Measurements from ENCODE around the gene SHISA7. TPM values are rescaled to one million over a fixed set of nuclear protein-coding genes. Genes with fewer than 3 reads are reported as not detected.
A peak's percentile ranks its signal among the peaks of the same experiment; 100 is the strongest.

Gene SHISA7
- total RNA-seq, 1 donor from 2014 or later: not detected

- Histone ChIP-seq H3K36me3 (ENCODE audit: control insufficient read depth in 3 of 3, insufficient read depth in 3 of 3, low read length in 3 of 3) (peaks cover 22 to 25% (median 24%) of the 10 kb centered on the region in 3 donors), H3K9me3 (ENCODE audit: control insufficient read depth in 3 of 3, low read length in 3 of 3) (no peaks in the 10 kb centered on the region), H3K27me3 (ENCODE audit: control insufficient read depth in 3 of 3, insufficient read depth in 3 of 3, low read length in 3 of 3) (no peaks in the 10 kb centered on the region), H3K4me1 (ENCODE audit: control insufficient read depth in 3 of 3, insufficient read depth in 3 of 3, low read length in 3 of 3) (peaks cover 44 to 54% (median 46%) of the 10 kb centered on the region in 3 donors), H3K9ac (ENCODE audit: low read depth in 1 of 3, low read length in 3 of 3) (peak within 1 kb of the TSS; percentile 92 to 95 (median 94)), H3K4me3 (ENCODE audit: low read length in 3 of 3) (peak within 1 kb of the TSS; percentile 86 to 95 (median 88)), H3K27ac (ENCODE audit: low read depth, low read length) (peak within 1 kb of the TSS; percentile 91)
Observed at GRCh38 chr19:55384131-55384919, 58.8 kb downstream of the SHISA7 start, which contains the start of gene TMEM238. TMEM238 (minus strand) TSS chr19:55384292; CDS start chr19:55384259, 33 bp downstream.

- Histone ChIP-seq H3K9ac (ENCODE audit: low read depth in 1 of 3, low read length in 3 of 3) (peak overlapping the region; percentile 38 to 95 (median 57)), H3K4me1 (ENCODE audit: control insufficient read depth in 3 of 3, insufficient read depth in 3 of 3, low read length in 3 of 3) (peaks cover 37 to 46% (median 40%) of the 10 kb centered on the region in 3 donors), H3K4me3 (ENCODE audit: low read length in 3 of 3) (peak overlapping the region; percentile 67 to 95 (median 88)), H3K27me3 (ENCODE audit: control insufficient read depth in 3 of 3, insufficient read depth in 3 of 3, low read length in 3 of 3) (peaks cover 0 to 2% (median 0%) of the 10 kb centered on the region in 3 donors), H3K36me3 (ENCODE audit: control insufficient read depth in 3 of 3, insufficient read depth in 3 of 3, low read length in 3 of 3) (peaks cover 14 to 17% (median 16%) of the 10 kb centered on the region in 3 donors), H3K9me3 (ENCODE audit: control insufficient read depth in 3 of 3, low read length in 3 of 3) (no peaks in the 10 kb centered on the region), H3K27ac (ENCODE audit: low read depth, low read length) (no peak overlapping the region)
Observed at GRCh38 chr19:55383279-55384130, 59.6 kb downstream of the SHISA7 start.

GRCh38 chr19:55382522-55383054 lies 60.5 kb downstream of the SHISA7 start:
- peaks cover 29 to 36% (median 31%) of the 10 kb centered on the region in 3 donors for H3K4me1 ChIP-seq (ENCODE audit: control insufficient read depth in 3 of 3, insufficient read depth in 3 of 3, low read length in 3 of 3)
- H3K4me3 ChIP-seq (ENCODE audit: low read length in 3 of 3): no peak overlapping the region
- peaks cover 5 to 8% (median 8%) of the 10 kb centered on the region in 3 donors for H3K36me3 ChIP-seq (ENCODE audit: control insufficient read depth in 3 of 3, insufficient read depth in 3 of 3, low read length in 3 of 3)
- no peak overlapping the region for H3K27ac ChIP-seq (ENCODE audit: low read depth, low read length)
- H3K9ac ChIP-seq (ENCODE audit: low read depth in 1 of 3, low read length in 3 of 3): peak overlapping the region in 1 of 3 donors; percentile 38
- H3K9me3 ChIP-seq (ENCODE audit: control insufficient read depth in 3 of 3, low read length in 3 of 3): no peaks in the 10 kb centered on the region
- peaks cover under 1 to 7% (median 7%) of the 10 kb centered on the region in 3 donors for H3K27me3 ChIP-seq (ENCODE audit: control insufficient read depth in 3 of 3, insufficient read depth in 3 of 3, low read length in 3 of 3)

- Histone ChIP-seq H3K9me3 (ENCODE audit: control insufficient read depth in 3 of 3, low read length in 3 of 3) (no peaks in the 10 kb centered on the region), H3K9ac (ENCODE audit: low read depth in 1 of 3, low read length in 3 of 3) (no peak overlapping the region), H3K4me3 (ENCODE audit: low read length in 3 of 3) (no peak overlapping the region), H3K27ac (ENCODE audit: low read depth, low read length) (no peak overlapping the region), H3K4me1 (ENCODE audit: control insufficient read depth in 3 of 3, insufficient read depth in 3 of 3, low read length in 3 of 3) (peaks cover 23 to 31% (median 25%) of the 10 kb centered on the region in 3 donors), H3K27me3 (ENCODE audit: control insufficient read depth in 3 of 3, insufficient read depth in 3 of 3, low read length in 3 of 3) (peaks cover 5 to 12% (median 11%) of the 10 kb centered on the region in 3 donors), H3K36me3 (ENCODE audit: control insufficient read depth in 3 of 3, insufficient read depth in 3 of 3, low read length in 3 of 3) (peaks cover 0 to 2% (median 2%) of the 10 kb centered on the region in 3 donors)
Observed at GRCh38 chr19:55382013-55382412, 61.1 kb downstream of the SHISA7 start.

- H3K27me3 ChIP-seq (ENCODE audit: control insufficient read depth in 3 of 3, insufficient read depth in 3 of 3, low read length in 3 of 3): peaks cover 22 to 33% (median 31%) of the 10 kb centered on the region in 3 donors
- no peaks in the 10 kb centered on the region for H3K36me3 ChIP-seq (ENCODE audit: control insufficient read depth in 3 of 3, insufficient read depth in 3 of 3, low read length in 3 of 3)
- peaks cover 4 to 8% (median 5%) of the 10 kb centered on the region in 3 donors for H3K4me1 ChIP-seq (ENCODE audit: control insufficient read depth in 3 of 3, insufficient read depth in 3 of 3, low read length in 3 of 3)
- H3K27ac ChIP-seq (ENCODE audit: low read depth, low read length): no peak overlapping the region
- no peaks in the 10 kb centered on the region for H3K9me3 ChIP-seq (ENCODE audit: control insufficient read depth in 3 of 3, low read length in 3 of 3)
- H3K4me3 ChIP-seq (ENCODE audit: low read length in 3 of 3): no peak overlapping the region
- no peak overlapping the region for H3K9ac ChIP-seq (ENCODE audit: low read depth in 1 of 3, low read length in 3 of 3)
Observed at GRCh38 chr19:55379174-55379573, 63.9 kb downstream of the SHISA7 start.

Other genes with a start within 250 kb of the SHISA7 start
- under 0.01 TPM for gene PTPRH, start 233.8 kb downstream of the SHISA7 start, total RNA-seq
- gene TMEM86B, start 214.5 kb downstream of the SHISA7 start, total RNA-seq: 0.52 TPM
- gene PPP6R1, start 184.3 kb downstream of the SHISA7 start, total RNA-seq: 11.0 TPM
- 10.4 TPM for gene HSPBP1, start 163.2 kb downstream of the SHISA7 start, total RNA-seq
- gene BRSK1, start 159.3 kb downstream of the SHISA7 start, total RNA-seq: 0.52 TPM
- 0.52 TPM for gene TMEM150B, start 118.0 kb downstream of the SHISA7 start, total RNA-seq
- gene KMT5C, start 103.4 kb downstream of the SHISA7 start, total RNA-seq: 8.9 TPM
- not detected for gene COX6B2, start 88.6 kb downstream of the SHISA7 start, total RNA-seq
- not detected for gene GARIN5B, start 80.0 kb downstream of the SHISA7 start, total RNA-seq
- gene IL11, start 72.8 kb downstream of the SHISA7 start, total RNA-seq: not detected
- not detected for gene TMEM190, start 66.5 kb downstream of the SHISA7 start, total RNA-seq
- not detected for gene TMEM238, start 59.0 kb downstream of the SHISA7 start, total RNA-seq
- gene RPL28, start 57.4 kb downstream of the SHISA7 start, total RNA-seq: 229 TPM
- 11.0 TPM for gene UBE2S, start 35.5 kb downstream of the SHISA7 start, total RNA-seq
- gene ISOC2, start 18.3 kb upstream of the SHISA7 start, total RNA-seq: 25.1 TPM
- gene C19orf85, start 21.5 kb upstream of the SHISA7 start, total RNA-seq: not detected
- gene ZNF628, start 33.3 kb upstream of the SHISA7 start, total RNA-seq: 0.52 TPM
- gene NAT14, start 41.9 kb upstream of the SHISA7 start, total RNA-seq: 8.4 TPM
- 17.7 TPM for gene SSC5D, start 45.1 kb upstream of the SHISA7 start, total RNA-seq
- gene SBK2, start 93.8 kb upstream of the SHISA7 start, total RNA-seq: 1.0 TPM
- not detected for gene SBK3, start 102.2 kb upstream of the SHISA7 start, total RNA-seq
- gene ZNF579, start 137.5 kb upstream of the SHISA7 start, total RNA-seq: 1.6 TPM
- under 0.01 TPM for gene FIZ1, start 156.2 kb upstream of the SHISA7 start, total RNA-seq
- gene ZNF524, start 157.0 kb upstream of the SHISA7 start, total RNA-seq: 4.7 TPM
- 1.0 TPM for gene ZNF865, start 162.3 kb upstream of the SHISA7 start, total RNA-seq
- 8.9 TPM for gene ZNF784, start 181.3 kb upstream of the SHISA7 start, total RNA-seq
- gene ZNF580, start 197.7 kb upstream of the SHISA7 start, total RNA-seq: 2.1 TPM
- gene ZNF581, start 200.3 kb upstream of the SHISA7 start, total RNA-seq: 17.2 TPM
- gene CCDC106, start 204.9 kb upstream of the SHISA7 start, total RNA-seq: 3.1 TPM
- 52.2 TPM for gene U2AF2, start 211.7 kb upstream of the SHISA7 start, total RNA-seq
- gene EPN1, start 231.9 kb upstream of the SHISA7 start, total RNA-seq: 5.7 TPM